Caco-2 (cell line): ENCODE measurements around the gene NCOA6. TPM values are rescaled to one million over a fixed set of nuclear protein-coding genes. Genes with fewer than 3 reads are reported as not detected.

ENCODE experiments used
- BruUV-seq: library from RNA; stranded (reverse); fragments of 400-500 nt; replicated peaks from 2 replicates; lab custom pipeline; 2021; lab: Mats Ljungman, UMichigan
- CTCF ChIA-PET: fragments of 300-600 bp; sonication (Branson Sonifier 250); formaldehyde crosslinking; loops from one replicate; lab custom pipeline; 2022; ENCODE audit warnings: antibody characterized with exemption; lab: Charles Lee
- POLR2A ChIA-PET: fragments of 300-600 bp; sonication (Branson Sonifier 250); formaldehyde crosslinking; loops from one replicate; lab custom pipeline; 2022; ENCODE audit warnings: antibody characterized with exemption; lab: Charles Lee
- DNase-seq, 2 experiments: peaks; one replicate each; pipeline versions ENCODE4 v3.0.0 to v3.0.0-alpha.2; 2020 to 2022
- H3K27me3 ChIP-seq: replicated peaks from 2 replicates; pipeline ENCODE4 v1.6.0; 2011; ENCODE audit warnings: low read length; ENCODE audit not compliant: control insufficient read depth, insufficient read depth
- H3K36me3 ChIP-seq: 2 replicates; pipeline ENCODE4 v1.5.1; 2011; ENCODE audit warnings: low read length; ENCODE audit not compliant: control insufficient read depth, insufficient read depth
- H3K4me1 ChIP-seq: fragments of 250-450 bp; sonication (Bioruptor Pico); 2 replicates; pipeline ENCODE4 v1.5.1; 2020; ENCODE audit warnings: mild to moderate bottlenecking
- H3K4me3 ChIP-seq: 2 replicates; pipeline ENCODE4 v1.5.1; 2011; ENCODE audit warnings: low read depth, mild to moderate bottlenecking, control low read depth, low read length
- H3K9me3 ChIP-seq: fragments of 250-450 bp; sonication (Bioruptor Pico); 2 replicates; pipeline ENCODE4 v1.5.1; 2020; ENCODE audit warnings: mild to moderate bottlenecking, moderate library complexity
- H3K27ac Mint-ChIP-seq: one replicate; pipeline ENCODE4 v1.8.0; 2022; ENCODE audit warnings: mixed read lengths; ENCODE audit not compliant: unreplicated experiment
- H3K27me3 Mint-ChIP-seq: one replicate; pipeline ENCODE4 v1.8.0; 2022; ENCODE audit warnings: mixed read lengths; ENCODE audit not compliant: insufficient read depth, unreplicated experiment
- H3K36me3 Mint-ChIP-seq: one replicate; pipeline ENCODE4 v1.8.0; 2022; ENCODE audit warnings: mild to moderate bottlenecking, mixed read lengths; ENCODE audit not compliant: insufficient read depth, unreplicated experiment
- H3K4me1 Mint-ChIP-seq: one replicate; pipeline ENCODE4 v1.8.0; 2022; ENCODE audit warnings: low read depth, mixed read lengths; ENCODE audit not compliant: unreplicated experiment
- H3K4me3 Mint-ChIP-seq: one replicate; pipeline ENCODE4 v1.8.0; 2022; ENCODE audit warnings: mild to moderate bottlenecking, moderate library complexity, mixed read lengths; ENCODE audit not compliant: unreplicated experiment
- H3K9me3 Mint-ChIP-seq: one replicate; pipeline ENCODE4 v1.8.0; 2022; ENCODE audit warnings: mixed read lengths; ENCODE audit not compliant: unreplicated experiment
- CTCF ChIP-seq, 2 experiments: fragments of 200-600 bp in 1 of 2; IDR thresholded peaks; 1 replicate in 1 of 2; 2 replicates in 1 of 2; pipeline versions ENCODE4 v1.5.1 to v1.8.0; 2011 to 2022; ENCODE audit warnings: antibody characterized with exemption in 1 of 2, control low read depth in 1 of 2, inconsistent platforms in 1 of 2, low read depth in 1 of 2, low read length in 1 of 2, mild to moderate bottlenecking in 1 of 2, moderate library complexity in 1 of 2; ENCODE audit not compliant: insufficient read depth in 1 of 2, severe bottlenecking in 1 of 2, unreplicated experiment in 1 of 2
- intact Hi-C: fragments of 100-400 bp; cut with micrococcal nuclease; formaldehyde crosslinking; loops from one replicate; pipeline ENCODE4 v1.10.0; 2022; ENCODE audit not compliant: unreplicated experiment
- total RNA-seq: library from RNA; stranded (reverse); gene quantifications from 2 replicates; pipeline ENCODE4 v1.2.3, GENCODE V29; 2022

NCOA6 gene
- total RNA-seq, 1 experiment from 2014 or later: 65.1 TPM

GRCh38 chr20:34768096-34768495 lies 57.4 kb downstream of the NCOA6 start:
- TF ChIP-seq CTCF (IDR thresholded peaks at IDR 0.05; ENCODE audit: insufficient read depth in 1 of 2, low read depth in 1 of 2, low read length in 1 of 2, severe bottlenecking in 1 of 2, unreplicated experiment in 1 of 2): no peak
- Histone ChIP-seq H3K36me3 (peaks cover 8% of the 10 kb centered on the region), H3K4me3 (no peak overlapping the region), H3K27me3 (no peaks in the 10 kb centered on the region), H3K4me1 (0 out of 2 replicates have a peak, but pooled peaks cover 4% of the 10 kb centered on the region), H3K9me3 (no peaks in the 10 kb centered on the region)
- H3K9me3 Mint-ChIP-seq: no peaks in the 10 kb centered on the region
- no peaks in the 10 kb centered on the region for H3K27me3 Mint-ChIP-seq
- ChIA-PET CTCF (interaction anchor here (1.2 kb wide), 1 partner anchor 59 kb away, joined by 4 read pairs; no protein-coding TSS in a partner anchor), POLR2A (no interaction called here)
- no TSS peak for BruUV-seq
- H3K27ac Mint-ChIP-seq: no peak overlapping the region
- intact Hi-C loops: loop anchor here (5.0 kb wide), 1 partner anchor 61 kb away; no protein-coding TSS in a partner anchor
- peaks cover 86% of the 10 kb centered on the region for H3K36me3 Mint-ChIP-seq
- no peak for DNase-seq
- peaks cover 7% of the 10 kb centered on the region for H3K4me1 Mint-ChIP-seq
- H3K4me3 Mint-ChIP-seq: no peak overlapping the region

DNA sequence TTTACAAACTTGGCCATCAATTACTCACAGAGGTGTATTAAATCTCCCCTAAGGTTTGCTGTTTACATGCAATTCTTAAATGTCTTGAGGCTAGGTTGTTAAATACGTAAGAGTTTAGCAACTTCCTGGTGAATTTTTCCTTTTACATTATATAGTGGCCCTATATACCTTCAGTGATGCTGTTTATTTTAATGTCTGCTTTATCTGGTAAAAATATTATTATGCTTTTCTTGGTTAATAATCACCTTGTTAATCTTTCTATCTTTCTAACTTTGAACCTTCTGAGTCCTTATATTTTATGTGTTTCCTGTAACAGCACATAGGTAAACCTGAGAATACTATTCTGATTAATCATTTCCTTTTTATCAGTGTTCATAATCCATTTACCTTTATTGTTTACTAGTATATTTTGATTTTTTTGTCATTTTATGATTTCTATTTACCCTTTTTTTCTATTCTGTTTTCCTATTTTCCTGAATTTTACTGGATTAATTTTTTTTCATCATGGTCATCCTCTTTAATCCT lies 63.4 kb downstream of the NCOA6 start:
- Histone ChIP-seq H3K9me3 (no peaks in the 10 kb centered on the region), H3K4me3 (no peak overlapping the region), H3K36me3 (peaks cover 5% of the 10 kb centered on the region), H3K27me3 (no peaks in the 10 kb centered on the region), H3K4me1 (no peaks in the 10 kb centered on the region)
- POLR2A ChIA-PET: no interaction called here
- no peaks in the 10 kb centered on the region for H3K9me3 Mint-ChIP-seq
- peaks cover 93% of the 10 kb centered on the region for H3K36me3 Mint-ChIP-seq
- no peaks in the 10 kb centered on the region for H3K27me3 Mint-ChIP-seq
- H3K4me1 Mint-ChIP-seq: no peaks in the 10 kb centered on the region
- no peak for TF ChIP-seq CTCF (IDR thresholded peaks at IDR 0.05; ENCODE audit: insufficient read depth in 1 of 2, low read depth in 1 of 2, low read length in 1 of 2, severe bottlenecking in 1 of 2, unreplicated experiment in 1 of 2)
- no peak for DNase-seq
- no peak overlapping the region for H3K4me3 Mint-ChIP-seq
- no TSS peak for BruUV-seq
- intact Hi-C loops: no loop called here
- CTCF ChIA-PET: no interaction called here
- no peak overlapping the region for H3K27ac Mint-ChIP-seq

- no peaks in the 10 kb centered on the region for H3K4me1 ChIP-seq
- no TSS peak for BruUV-seq
- no peak for DNase-seq
- H3K27me3 Mint-ChIP-seq: no peaks in the 10 kb centered on the region
- peaks cover 91% of the 10 kb centered on the region for H3K36me3 Mint-ChIP-seq
- H3K9me3 ChIP-seq: no peaks in the 10 kb centered on the region
- no peak overlapping the region for H3K27ac Mint-ChIP-seq
- H3K4me3 Mint-ChIP-seq: no peak overlapping the region
- H3K9me3 Mint-ChIP-seq: no peaks in the 10 kb centered on the region
- no peaks in the 10 kb centered on the region for H3K4me1 Mint-ChIP-seq
- H3K36me3 ChIP-seq: peaks cover 8% of the 10 kb centered on the region
- ChIA-PET POLR2A (no interaction called here), CTCF (interaction anchor here (2.6 kb wide), 1 partner anchor 14 kb away, joined by 9 read pairs; no protein-coding TSS in a partner anchor)
- no peak overlapping the region for H3K4me3 ChIP-seq
- H3K27me3 ChIP-seq: no peaks in the 10 kb centered on the region
- intact Hi-C loops: no loop called here
- TF ChIP-seq CTCF (IDR thresholded peaks at IDR 0.05; ENCODE audit: insufficient read depth in 1 of 2, low read depth in 1 of 2, low read length in 1 of 2, severe bottlenecking in 1 of 2, unreplicated experiment in 1 of 2): no peak
Observed at GRCh38 chr20:34755367-34755766, 70.1 kb downstream of the NCOA6 start.
